MCF 10A (cell line): ENCODE data around the gene S100A4. TPM values are rescaled to one million over a fixed set of nuclear protein-coding genes. Genes with fewer than 3 reads are reported as not detected.

Experiments
- BruUV-seq: library from RNA; stranded (reverse); fragments of 400-500 nt; replicated peaks from 2 replicates; lab custom pipeline; 2021; lab: Mats Ljungman, UMichigan
- CTCF ChIA-PET: fragments of 300-600 bp; sonication (Branson Sonifier 250); formaldehyde crosslinking; extraction: SDS; loops from one replicate; lab custom pipeline; 2021; ENCODE audit warnings: antibody characterized with exemption, inconsistent platforms; lab: Yijun Ruan, JAX
- POLR2A ChIA-PET: fragments of 300-600, 350-650 bp; sonication (Branson Sonifier 250); formaldehyde crosslinking; extraction: SDS; loops from one replicate; lab custom pipeline; 2020; ENCODE audit warnings: antibody characterized with exemption, inconsistent platforms; lab: Yijun Ruan, JAX
- DNase-seq: peaks from one replicate; pipeline ENCODE4 v3.0.0-alpha.2; 2018; ENCODE audit not compliant: unreplicated experiment
- H3K27ac Mint-ChIP-seq: one replicate; pipeline ENCODE4 v1.8.0; 2022; ENCODE audit warnings: mild to moderate bottlenecking, low read depth, mixed read lengths; ENCODE audit not compliant: unreplicated experiment
- H3K27me3 Mint-ChIP-seq: one replicate; pipeline ENCODE4 v1.8.0; 2022; ENCODE audit warnings: mixed read lengths; ENCODE audit not compliant: insufficient read depth, unreplicated experiment
- H3K36me3 Mint-ChIP-seq: one replicate; pipeline ENCODE4 v1.8.0; 2022; ENCODE audit warnings: mild to moderate bottlenecking, moderate library complexity, mixed read lengths; ENCODE audit not compliant: insufficient read depth, unreplicated experiment
- H3K4me1 Mint-ChIP-seq: one replicate; pipeline ENCODE4 v1.8.0; 2022; ENCODE audit warnings: mixed read lengths; ENCODE audit not compliant: insufficient read depth, unreplicated experiment
- H3K4me3 Mint-ChIP-seq: one replicate; pipeline ENCODE4 v1.8.0; 2022; ENCODE audit warnings: mild to moderate bottlenecking, moderate library complexity, mixed read lengths; ENCODE audit not compliant: unreplicated experiment
- H3K9me3 Mint-ChIP-seq: one replicate; pipeline ENCODE4 v1.8.0; 2022; ENCODE audit warnings: mixed read lengths; ENCODE audit not compliant: unreplicated experiment
- CTCF ChIP-seq: fragments of 200-600 bp; IDR thresholded peaks from one replicate; pipeline ENCODE4 v1.8.0; 2022; ENCODE audit warnings: antibody characterized with exemption, mild to moderate bottlenecking; ENCODE audit not compliant: unreplicated experiment
- intact Hi-C: fragments of 100-400 bp; cut with micrococcal nuclease; formaldehyde crosslinking; loops from 2 replicates; pipeline ENCODE4 v1.14.1; 2022
- total RNA-seq: library from RNA; stranded (reverse); gene quantifications from 2 replicates; pipeline ENCODE4 v1.2.3, GENCODE V29; 2022

Gene S100A4
- total RNA-seq, 1 experiment from 2014 or later = 60.7 TPM

GRCh38 chr1:153543736-153544135 is 1.9 kb downstream of the S100A4 start:
- CTCF ChIA-PET = interaction anchor here (0.8 to 13.1 kb wide), 8 partner anchors 10 to 184 kb away, joined by 3 to 146 read pairs (median 19); partner anchors contain the start of genes INTS3 and S100A6

GRCh38 chr1:153542956-153543711 is 2.5 kb downstream of the S100A4 start:
- no peak for TF ChIP-seq CTCF
- Mint-ChIP-seq H3K27me3 (no peaks in the 10 kb centered on the region), H3K9me3 (no peaks in the 10 kb centered on the region), H3K4me1 (peaks cover 83% of the 10 kb centered on the region), H3K27ac (peak overlapping the region; percentile 92), H3K36me3 (peaks cover 11% of the 10 kb centered on the region), H3K4me3 (no peak overlapping the region)
- BruUV-seq = no TSS peak
- intact Hi-C loops = no loop called here
- ChIA-PET CTCF (interaction anchor here (0.5 to 13.1 kb wide), 9 partner anchors 9 to 91 kb away, joined by 3 to 146 read pairs (median 16); partner anchors contain the start of genes CHTOP, S100A14 and S100A6), POLR2A (interaction anchor here (0.6 to 36.1 kb wide), 5 partner anchors 6 to 116 kb away, joined by 3 to 2106 read pairs (median 38); partner anchors contain the start of genes CHTOP, S100A2, S100A3 and S100A4)
- DNase-seq = no peak

More at GRCh38 chr1:153543736-153544135, 1.9 kb downstream of the S100A4 start:
- peaks cover 84% of the 10 kb centered on the region for H3K4me1 Mint-ChIP-seq
- H3K9me3 Mint-ChIP-seq = no peaks in the 10 kb centered on the region
- BruUV-seq = no TSS peak
- peak overlapping the region; percentile 72 for H3K4me3 Mint-ChIP-seq
- POLR2A ChIA-PET = interaction anchor here (0.7 to 36.1 kb wide), 8 partner anchors 7 to 424 kb away, joined by 3 to 2106 read pairs (median 9); partner anchors contain the start of genes CHTOP, CREB3L4, S100A13 and S100A16
- intact Hi-C loops = no loop called here
- H3K27ac Mint-ChIP-seq = peak overlapping the region; percentile 92
- DNase-seq = no peak
- no peak for TF ChIP-seq CTCF
- H3K36me3 Mint-ChIP-seq = peaks cover 11% of the 10 kb centered on the region
- no peaks in the 10 kb centered on the region for H3K27me3 Mint-ChIP-seq

- POLR2A ChIA-PET = interaction anchor here (1.5 to 36.1 kb wide), 5 partner anchors 5 to 129 kb away, joined by 3 to 2106 read pairs (median 780); partner anchors contain the start of genes ILF2, S100A2, S100A3 and S100A4
- H3K4me1 Mint-ChIP-seq = peaks cover 88% of the 10 kb centered on the region
- intact Hi-C loops = no loop called here
- no peaks in the 10 kb centered on the region for H3K9me3 Mint-ChIP-seq
- TF ChIP-seq CTCF = no peak
- no TSS peak for BruUV-seq
- no peak for DNase-seq
- CTCF ChIA-PET = interaction anchor here (0.6 to 11.3 kb wide), 7 partner anchors 21 to 159 kb away, joined by 3 to 224 read pairs (median 3); partner anchors contain the start of gene S100A14
- peaks cover 11% of the 10 kb centered on the region for H3K36me3 Mint-ChIP-seq
- no peak overlapping the region for H3K4me3 Mint-ChIP-seq
- H3K27me3 Mint-ChIP-seq = no peaks in the 10 kb centered on the region
- peak overlapping the region; percentile 92 for H3K27ac Mint-ChIP-seq
Measured at GRCh38 chr1:153541641-153542590, 3.7 kb downstream of the S100A4 start.
